Smooth muscle cell (in vitro differentiated cells): Measurements from ENCODE around the gene SAMMSON. TPM values are rescaled to one million over a fixed set of nuclear protein-coding genes. Genes with fewer than 3 reads are reported as not detected.

Source experiments
- DNase-seq: peaks from one replicate; lab custom pipeline; 2025; ENCODE audit not compliant: unreplicated experiment; lab: John Stamatoyannopoulos, UW
- H2AFZ ChIP-seq: fragments of 200-600 bp; sonication (generic); 2 replicates; pipeline ENCODE4 v1.6.0; 2016; ENCODE audit warnings: antibody characterized with exemption, low read depth, mild to moderate bottlenecking
- H3F3A ChIP-seq: fragments of 200-600 bp; sonication (generic); 2 replicates; pipeline ENCODE4 v1.6.0; 2017; ENCODE audit warnings: antibody characterized with exemption, low read depth
- H3K27ac ChIP-seq: fragments of 200-600 bp; sonication (generic); 2 replicates; pipeline ENCODE4 v1.5.1; 2016; ENCODE audit warnings: low read depth, mild to moderate bottlenecking
- H3K27me3 ChIP-seq: fragments of 200-600 bp; sonication (generic); 2 replicates; pipeline ENCODE4 v1.6.1; 2016; ENCODE audit warnings: low read depth, mild to moderate bottlenecking
- H3K36me3 ChIP-seq: fragments of 200-600 bp; sonication (generic); 2 replicates; pipeline ENCODE4 v1.5.1; 2016; ENCODE audit warnings: low read depth
- H3K4me1 ChIP-seq: fragments of 200-600 bp; sonication (generic); 2 replicates; pipeline ENCODE4 v1.5.1; 2016; ENCODE audit warnings: low read depth
- H3K4me2 ChIP-seq: fragments of 200-600 bp; sonication (generic); 2 replicates; pipeline ENCODE4 v1.6.0; 2016; ENCODE audit warnings: mild to moderate bottlenecking
- H3K4me3 ChIP-seq: fragments of 200-600 bp; sonication (generic); 2 replicates; pipeline ENCODE4 v1.5.1; 2016; ENCODE audit warnings: mild to moderate bottlenecking
- H3K79me2 ChIP-seq: fragments of 200-600 bp; sonication (generic); 2 replicates; pipeline ENCODE4 v1.6.0; 2016; ENCODE audit warnings: low read depth, mild to moderate bottlenecking
- H3K9ac ChIP-seq: fragments of 200-600 bp; sonication (generic); 2 replicates; pipeline ENCODE4 v1.6.0; 2016; ENCODE audit warnings: low read depth
- H3K9me3 ChIP-seq: fragments of 200-600 bp; sonication (generic); replicated peaks from 2 replicates; pipeline ENCODE4 v1.5.1; 2016; ENCODE audit warnings: low read depth
- H4K20me1 ChIP-seq: fragments of 200-600 bp; sonication (generic); 2 replicates; pipeline ENCODE4 v1.6.0; 2016; ENCODE audit warnings: low read depth
- CTCF ChIP-seq: fragments of 200-600 bp; sonication (generic); IDR thresholded peaks from 2 replicates; pipeline ENCODE4 v1.5.1; 2017; ENCODE audit warnings: borderline replicate concordance, mild to moderate bottlenecking, antibody characterized with exemption; ENCODE audit not compliant: insufficient read depth, poor library complexity, severe bottlenecking
- WGBS: methylation state at CpG from one replicate; pipeline ENCODE4 v1.1.7; 2016; ENCODE audit warnings: low lambda C conversion rate; 5-methylcytosine and 5-hydroxymethylcytosine counted together
- polyA plus RNA-seq: library from polyadenylated mRNA; unstranded; fragments of >200 nt; fragmentation: Nextera tagmentation; extraction: Ambion mirVana; gene quantifications from 2 replicates; pipeline ENCODE4 v1.2.1, GENCODE V29; 2016
- total RNA-seq: library from RNA; depleted of rRNA; stranded (reverse); fragments of >200 nt; gene quantifications from 2 replicates; pipeline ENCODE4 v1.2.3, GENCODE V29; 2014

The SAMMSON gene
- total and polyA plus RNA-seq, 2 experiments from 2014 or later, result not detected

- no peaks in the 10 kb centered on the region for H3K36me3 ChIP-seq
- TF ChIP-seq CTCF, result no peak
- peaks cover 5% of the 10 kb centered on the region for H3K4me1 ChIP-seq
- H3K9ac ChIP-seq, result no peak overlapping the region
- no peak for DNase-seq
- no peak overlapping the region for H3K27ac ChIP-seq
- no peak overlapping the region for H3K4me3 ChIP-seq
- H3K27me3 ChIP-seq, result no peaks in the 10 kb centered on the region
- no peak overlapping the region for H2AFZ ChIP-seq
- no peaks in the 10 kb centered on the region for H4K20me1 ChIP-seq
- H3K4me2 ChIP-seq, result no peak overlapping the region
- no peaks in the 10 kb centered on the region for H3F3A ChIP-seq
- H3K79me2 ChIP-seq, result no peaks in the 10 kb centered on the region
- no peaks in the 10 kb centered on the region for H3K9me3 ChIP-seq
Observed at GRCh38 chr3:70003119-70003518, 3.6 kb downstream of the SAMMSON start.

GRCh38 chr3:70006089-70006488, 6.6 kb downstream of the SAMMSON start:
- TF ChIP-seq CTCF, result no peak
- WGBS, result 57% methylated on average over 4 of the region's 4 CpGs
- Histone ChIP-seq H3K9ac (no peak overlapping the region), H3F3A (no peaks in the 10 kb centered on the region), H3K4me1 (no peaks in the 10 kb centered on the region), H3K4me2 (no peak overlapping the region), H2AFZ (no peak overlapping the region), H3K4me3 (no peak overlapping the region), H4K20me1 (no peaks in the 10 kb centered on the region), H3K9me3 (no peaks in the 10 kb centered on the region), H3K79me2 (no peaks in the 10 kb centered on the region), H3K36me3 (no peaks in the 10 kb centered on the region), H3K27me3 (no peaks in the 10 kb centered on the region), H3K27ac (no peak overlapping the region)
- DNase-seq, result no peak

- Histone ChIP-seq H3K27me3 (no peaks in the 10 kb centered on the region), H3K4me3 (no peak overlapping the region), H3K36me3 (no peaks in the 10 kb centered on the region), H3K9ac (no peak overlapping the region), H3K79me2 (no peaks in the 10 kb centered on the region), H3F3A (no peaks in the 10 kb centered on the region), H3K27ac (no peak overlapping the region), H4K20me1 (no peaks in the 10 kb centered on the region), H3K4me1 (no peaks in the 10 kb centered on the region), H3K9me3 (no peaks in the 10 kb centered on the region), H2AFZ (no peak overlapping the region), H3K4me2 (no peak overlapping the region)
- no peak for TF ChIP-seq CTCF
- WGBS, result 94% methylated on average over 2 of the region's 2 CpGs
- DNase-seq, result no peak
Observed at GRCh38 chr3:70010346-70010745, 10.8 kb downstream of the SAMMSON start.

GRCh38 chr3:70011582-70011981, 12.0 kb downstream of the SAMMSON start:
- no peak overlapping the region for H3K27ac ChIP-seq
- WGBS, result 96% methylated on average over 1 of the region's 1 CpG

More at GRCh38 chr3:70011582-70011981, 12.0 kb downstream of the SAMMSON start:
- no peak for DNase-seq
- H3K4me1 ChIP-seq, result no peaks in the 10 kb centered on the region
- no peaks in the 10 kb centered on the region for H4K20me1 ChIP-seq
- no peaks in the 10 kb centered on the region for H3K79me2 ChIP-seq
- H3F3A ChIP-seq, result no peaks in the 10 kb centered on the region
- no peak overlapping the region for H3K4me3 ChIP-seq
- no peaks in the 10 kb centered on the region for H3K27me3 ChIP-seq
- no peaks in the 10 kb centered on the region for H3K9me3 ChIP-seq
- no peak overlapping the region for H2AFZ ChIP-seq
- H3K9ac ChIP-seq, result no peak overlapping the region
- no peaks in the 10 kb centered on the region for H3K36me3 ChIP-seq
- no peak overlapping the region for H3K4me2 ChIP-seq
- no peak for TF ChIP-seq CTCF
